GM19372 (cell line): ENCODE data around the gene SLC17A7.
"Not testable (repeated sequence)": the region's sequence is repeated elsewhere in the genome, so short reads cannot be mapped to it uniquely, and the experiment has no call there.

Experiments used
- ATAC-seq: cut with Tn5 transposase; IDR thresholded peaks from one replicate; pipeline ENCODE4 v1.9.1; 2021; ENCODE audit warnings: mild to moderate bottlenecking, low read depth, moderate library complexity; ENCODE audit not compliant: unreplicated experiment

SLC17A7 gene

GRCh38 chr19:49445997-49446396 is 4.7 kb upstream of the SLC17A7 start:
- ATAC-seq, result no peak

GRCh38 chr19:49444100-49444700 is 2.9 kb upstream of the SLC17A7 start:
- not testable (repeated sequence) for ATAC-seq

DNA sequence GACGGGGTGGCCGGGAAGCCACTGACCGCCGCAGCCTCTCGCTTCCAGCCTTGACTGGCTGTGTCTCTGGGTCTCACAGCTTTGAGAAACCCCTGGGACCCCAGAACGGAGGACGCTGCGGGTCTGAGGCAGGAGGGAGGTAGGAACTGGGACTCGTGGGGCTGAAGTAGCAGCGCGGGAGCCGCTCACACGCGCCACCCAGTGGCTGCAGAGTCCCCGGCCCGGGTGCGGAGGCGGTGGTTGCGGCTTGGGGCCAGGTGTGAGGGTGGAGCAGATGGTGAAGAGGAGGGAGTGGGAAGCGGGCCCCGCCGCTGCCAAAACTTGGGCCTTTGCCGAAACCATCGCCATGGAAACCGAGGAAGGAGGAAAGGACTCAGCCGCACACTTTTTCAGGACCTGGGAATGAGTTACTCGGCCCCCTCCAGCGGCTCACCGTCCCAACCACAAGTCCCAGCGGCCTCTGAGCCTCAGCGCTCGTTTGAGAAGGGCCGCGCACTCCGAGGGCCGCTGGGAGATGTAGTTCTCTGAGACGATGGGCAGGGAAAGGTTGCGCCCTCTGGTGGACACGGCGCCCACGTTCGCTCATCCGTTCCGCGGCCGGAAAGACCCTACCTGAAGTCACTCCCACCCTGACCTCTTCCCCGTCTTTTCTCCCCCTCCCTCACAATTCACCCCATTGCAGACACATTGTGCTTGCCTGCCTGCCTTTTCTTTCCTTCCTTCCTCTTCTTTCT is 2.2 kb upstream of the SLC17A7 start:
- ATAC-seq, result peak; percentile 80

- ATAC-seq, result no peak
Observed at GRCh38 chr19:49442771-49443365, 1.5 kb upstream of the SLC17A7 start.

DNA sequence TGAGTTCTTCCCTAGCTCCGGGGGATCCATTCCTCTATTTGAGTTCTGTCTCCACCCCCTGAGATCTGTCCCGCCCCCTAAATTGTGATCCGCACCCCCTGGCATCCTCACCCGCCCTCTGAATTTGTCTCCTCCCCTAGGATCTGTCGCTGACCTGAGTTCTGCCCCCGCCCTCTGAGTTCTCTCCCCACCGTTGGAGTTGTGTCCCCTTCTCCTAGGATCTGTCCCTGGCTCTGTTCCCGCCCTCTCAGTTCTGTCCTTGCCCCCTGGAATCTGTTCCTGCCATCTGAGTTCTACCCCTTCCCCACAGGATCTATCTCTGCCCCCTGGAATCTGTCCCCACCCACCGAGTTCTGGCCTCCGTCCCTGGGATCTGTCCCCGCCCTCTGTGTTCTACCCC is 1.0 kb upstream of the SLC17A7 start:
- no peak for ATAC-seq

DNA sequence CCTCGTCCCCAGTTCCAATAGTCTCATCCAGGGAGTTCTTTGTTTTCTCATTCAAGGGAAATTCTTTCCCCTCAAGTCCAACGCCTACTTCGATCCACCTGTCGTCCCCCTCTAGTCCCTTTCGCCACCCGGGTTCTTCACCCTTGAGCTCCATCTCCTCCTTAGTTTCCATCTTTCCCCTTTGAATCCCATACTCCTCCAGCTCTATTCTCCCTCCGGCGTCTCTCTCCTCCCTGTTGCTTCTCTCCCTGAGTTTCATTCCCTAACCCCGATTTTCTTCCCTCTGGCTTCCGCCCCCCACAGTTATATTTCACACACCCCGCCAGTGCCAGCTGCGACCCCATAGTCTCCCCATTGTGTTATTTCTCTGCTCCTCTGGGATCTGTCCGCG is 628 bp upstream of the SLC17A7 start:
- ATAC-seq, result no peak

- ATAC-seq, result no peak
Observed at GRCh38 chr19:49440439-49441209, 703 bp downstream of the SLC17A7 start.

DNA sequence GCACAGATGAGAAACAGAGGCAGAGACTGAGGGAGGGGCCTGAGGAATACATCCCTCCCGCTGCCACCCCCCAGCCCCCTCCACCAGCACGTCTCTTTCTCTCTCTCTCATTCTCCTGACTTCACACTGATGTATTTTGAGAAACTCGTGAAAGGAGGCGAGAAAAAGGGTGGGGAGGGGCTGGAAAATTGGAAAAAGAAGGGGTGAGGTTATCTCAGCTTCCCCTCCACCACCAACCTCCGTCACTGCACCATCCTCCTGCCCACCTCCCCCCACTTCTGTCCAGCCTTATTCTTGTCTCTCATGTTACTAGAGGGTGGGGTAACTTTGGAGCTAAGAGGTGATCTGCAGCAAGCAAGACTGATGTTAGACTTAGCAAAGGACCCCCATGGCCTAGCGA is 1.5 kb downstream of the SLC17A7 start:
- ATAC-seq, result no peak

DNA sequence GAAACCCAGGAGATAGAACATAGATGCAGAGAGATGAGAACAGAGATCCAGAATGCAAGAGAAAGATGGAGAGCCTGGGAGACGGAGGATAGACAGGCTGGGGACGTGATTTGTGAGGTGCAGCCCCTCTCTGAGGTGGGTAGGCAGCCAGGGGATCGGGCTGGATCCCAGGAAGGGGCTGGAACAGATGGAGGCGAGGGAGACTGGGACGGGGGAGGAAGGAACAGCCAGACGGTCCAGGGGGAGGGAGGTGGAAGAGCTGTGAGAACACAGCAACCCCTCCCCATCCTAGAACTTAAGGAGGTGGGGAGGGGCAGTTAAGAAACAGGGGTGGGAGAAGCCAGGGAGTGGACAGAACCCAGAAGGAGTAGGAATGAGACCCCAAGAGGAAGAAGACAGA is 3.1 kb downstream of the SLC17A7 start:
- no peak for ATAC-seq

DNA sequence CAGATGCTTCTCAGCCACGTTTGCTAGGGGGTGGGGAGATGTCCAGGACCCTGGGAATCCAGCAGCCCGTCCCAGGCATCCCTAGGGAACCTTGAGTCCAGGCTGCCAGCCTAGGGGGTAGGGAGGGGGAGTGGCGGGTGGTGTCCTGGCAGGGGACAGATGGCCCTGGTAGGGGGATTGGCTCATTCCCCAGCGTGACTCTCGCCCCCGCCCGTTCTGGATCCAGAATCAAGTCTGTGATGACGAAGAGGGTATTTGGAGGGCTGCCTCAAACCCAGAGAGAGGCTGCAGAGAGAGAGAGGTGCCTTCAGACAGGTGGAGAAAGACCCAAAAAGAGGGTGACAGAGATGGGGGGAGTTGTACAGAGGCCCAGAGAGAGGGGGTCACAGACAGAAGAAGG is 4.1 kb downstream of the SLC17A7 start:
- ATAC-seq, result no peak

DNA sequence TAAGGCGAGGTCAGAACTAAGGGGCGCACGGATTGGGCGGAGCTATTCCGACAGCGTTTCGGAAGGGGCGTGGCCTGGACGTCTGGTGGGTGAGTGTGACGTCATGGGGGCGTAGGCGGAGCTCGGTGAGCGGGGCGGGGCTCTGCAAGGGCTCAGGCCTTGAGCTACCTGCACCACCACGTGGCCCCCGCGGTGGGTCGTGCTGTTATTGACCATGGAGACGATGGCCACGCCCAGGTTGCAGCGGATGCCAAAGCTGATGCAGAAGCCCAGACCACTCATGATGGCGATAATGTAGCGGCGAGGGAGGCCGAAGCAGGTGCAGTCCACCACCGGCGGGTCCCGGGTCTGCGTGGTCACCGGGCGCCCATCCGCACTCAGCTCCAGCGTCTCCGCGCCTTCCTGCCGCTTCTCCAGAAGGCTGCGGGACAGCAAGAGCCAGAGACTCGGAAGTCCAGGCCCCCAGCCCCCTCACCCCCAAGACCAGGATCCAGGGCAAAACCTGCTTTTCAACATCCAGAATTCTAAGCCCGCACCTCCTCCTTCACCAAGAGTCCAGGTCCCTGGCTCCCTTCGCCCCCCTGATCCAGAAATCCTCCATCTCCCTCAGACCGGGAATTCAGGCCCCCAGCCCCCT is 4.8 kb downstream of the SLC17A7 start:
- ATAC-seq, result no peak

GRCh38 chr19:49435670-49436069 is 5.7 kb downstream of the SLC17A7 start:
- no peak for ATAC-seq

DNA sequence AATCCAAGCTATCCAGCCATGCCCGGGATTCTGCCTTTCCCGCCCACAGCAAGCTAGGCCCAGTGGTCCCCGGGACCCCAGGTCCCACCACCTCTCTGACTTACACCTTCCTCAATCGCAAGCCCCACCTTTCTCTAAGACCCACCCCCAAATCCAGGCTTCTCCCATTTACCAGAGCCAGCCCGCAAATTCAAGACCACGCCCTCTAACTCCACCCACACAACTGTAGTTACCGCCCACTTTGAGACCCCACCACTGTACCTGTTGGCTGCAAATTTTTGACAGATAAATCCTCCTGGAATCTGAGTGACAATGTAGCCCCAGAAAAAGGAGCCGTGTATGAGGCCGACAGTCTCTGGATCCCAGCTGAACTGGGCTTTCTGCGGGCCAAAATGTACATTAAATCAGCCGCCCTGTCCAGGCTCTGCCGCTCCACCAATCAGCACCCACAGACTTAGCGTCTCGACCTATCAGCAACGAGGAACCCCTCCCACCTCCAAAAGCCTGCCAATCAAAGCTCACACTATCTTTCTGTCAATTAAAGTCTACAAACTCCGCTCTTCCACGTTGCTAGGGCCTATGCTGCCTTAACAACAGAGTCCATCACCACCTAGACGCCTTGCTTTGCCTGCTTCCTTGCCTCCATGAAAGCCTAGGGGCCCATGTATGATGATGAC is 6.3 kb downstream of the SLC17A7 start:
- ATAC-seq, result no peak

- no peak for ATAC-seq
Observed at GRCh38 chr19:49433240-49433901, 8.0 kb downstream of the SLC17A7 start.

DNA sequence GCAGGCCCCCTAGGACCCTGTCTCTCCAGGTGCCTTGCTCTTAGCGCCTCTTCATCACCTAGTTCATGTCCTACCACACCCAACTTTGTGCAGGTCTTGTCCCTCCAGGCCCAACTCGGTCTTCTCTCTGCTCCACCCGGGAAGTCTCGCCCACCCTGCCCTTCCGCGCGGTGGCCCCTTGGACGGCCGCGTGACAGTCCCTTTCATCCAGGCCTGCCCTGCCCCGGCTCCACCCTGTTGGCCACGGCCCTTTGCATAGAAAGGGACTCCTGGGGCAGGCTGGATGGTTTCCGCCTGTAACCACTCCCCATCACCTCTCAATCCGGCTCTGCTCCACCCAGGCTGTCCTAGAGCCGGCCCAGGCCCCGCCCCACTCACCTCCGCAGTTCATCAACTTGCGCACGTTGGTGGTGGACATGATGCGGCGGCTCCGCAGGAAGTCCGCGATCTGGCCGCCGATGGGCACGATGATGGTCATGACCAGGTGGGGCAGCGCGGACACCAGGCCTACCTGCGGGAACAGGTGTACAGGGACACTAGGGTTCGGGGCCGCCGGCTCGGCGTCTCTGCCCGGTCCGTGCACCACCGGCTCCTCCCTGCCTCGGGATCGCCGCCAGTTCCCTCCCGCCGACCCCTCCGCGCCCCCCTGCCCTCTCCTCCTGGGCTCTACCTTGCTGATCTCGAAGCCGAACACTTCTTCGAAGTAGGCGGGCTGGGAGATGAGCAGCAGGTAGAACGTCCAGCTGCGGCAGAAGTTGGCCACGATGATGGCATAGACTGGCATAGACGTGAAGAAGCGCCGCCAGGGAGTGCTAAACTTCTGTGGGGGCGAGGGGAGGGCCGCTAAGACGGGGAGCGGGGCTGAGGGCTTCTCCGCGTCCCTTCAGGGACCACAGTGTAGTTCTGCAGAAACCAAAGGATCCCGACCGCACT is 8.9 kb downstream of the SLC17A7 start:
- ATAC-seq, result no peak

DNA sequence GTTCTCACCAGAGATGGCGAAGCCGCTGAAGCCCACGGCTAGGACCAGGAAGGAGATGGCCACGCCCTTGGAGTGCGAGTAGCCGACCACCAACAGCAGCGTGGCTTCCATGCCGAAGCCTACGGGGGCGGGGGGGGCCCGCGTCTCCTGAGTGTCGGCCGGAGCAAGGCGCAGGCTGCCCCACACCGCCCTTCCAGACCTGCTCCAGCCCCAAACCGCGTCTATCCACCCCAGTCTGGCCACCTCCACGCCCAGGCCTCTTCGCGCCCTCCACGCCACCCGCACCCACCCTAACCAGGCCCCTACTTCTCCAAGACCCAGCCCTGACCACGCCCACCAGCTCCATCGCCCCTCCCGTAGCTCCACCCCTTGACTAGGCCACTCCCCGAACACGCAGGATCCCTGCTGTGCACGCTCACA is 10.0 kb downstream of the SLC17A7 start:
- no peak for ATAC-seq

DNA sequence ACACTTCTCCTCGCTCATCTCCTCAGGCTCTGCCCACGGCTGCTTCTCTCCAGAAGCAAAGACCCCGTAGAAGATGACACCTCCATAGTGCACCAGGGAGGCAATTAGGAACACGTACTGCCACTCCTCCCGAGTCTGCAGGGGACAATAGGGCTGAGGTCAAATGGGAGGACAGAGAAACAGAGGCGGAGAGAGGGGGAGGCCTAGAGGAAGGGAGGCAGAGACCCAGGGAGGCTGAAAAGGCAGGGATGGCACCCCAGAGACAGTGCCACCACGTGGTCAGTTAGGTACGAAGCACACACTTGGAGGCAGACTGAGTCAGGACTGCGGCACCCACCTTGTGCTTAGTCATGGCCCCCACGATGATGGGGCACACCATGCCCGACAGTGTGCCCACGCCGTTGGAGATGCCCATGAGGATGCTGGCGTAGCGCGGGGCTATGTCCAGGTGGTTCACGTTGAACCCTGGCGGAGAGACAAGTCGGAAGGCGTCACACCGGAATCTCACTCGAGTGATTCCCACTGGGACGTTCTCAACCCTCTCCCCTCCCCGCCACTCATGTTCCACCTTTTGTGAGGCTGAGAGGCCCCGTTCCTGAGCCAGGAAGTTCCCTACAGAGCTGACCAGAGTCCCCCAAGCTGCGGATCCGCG is 10.5 kb downstream of the SLC17A7 start:
- ATAC-seq, result no peak

- ATAC-seq, result no peak
Observed at GRCh38 chr19:49430172-49430677, 11.1 kb downstream of the SLC17A7 start.
